Esophagus squamous epithelium (tissue), 4 donors: ENCODE measurements around the gene GNG12.

Source experiments
- POLR2A ChIP-seq, 4 donors: fragments of 450-650 bp; IDR thresholded peaks; one replicate each; pipeline ENCODE4 v1.6.1; 2017; ENCODE audit warnings: antibody characterized with exemption in 4 of 4, mild to moderate bottlenecking in 4 of 4, moderate library complexity in 3 of 4
- TF ChIP-seq, protein P1 (sequence below), 6 experiments: fragments of 450-650 bp in 4 of 6; fragments of 200-600 bp in 2 of 6; sonication (generic) in 2 of 6; IDR thresholded peaks; one replicate each; pipeline ENCODE4 v1.5.1; 2016 to 2019; ENCODE audit warnings: antibody characterized with exemption in 6 of 6, mild to moderate bottlenecking in 4 of 6, moderate library complexity in 4 of 6

DNA sequence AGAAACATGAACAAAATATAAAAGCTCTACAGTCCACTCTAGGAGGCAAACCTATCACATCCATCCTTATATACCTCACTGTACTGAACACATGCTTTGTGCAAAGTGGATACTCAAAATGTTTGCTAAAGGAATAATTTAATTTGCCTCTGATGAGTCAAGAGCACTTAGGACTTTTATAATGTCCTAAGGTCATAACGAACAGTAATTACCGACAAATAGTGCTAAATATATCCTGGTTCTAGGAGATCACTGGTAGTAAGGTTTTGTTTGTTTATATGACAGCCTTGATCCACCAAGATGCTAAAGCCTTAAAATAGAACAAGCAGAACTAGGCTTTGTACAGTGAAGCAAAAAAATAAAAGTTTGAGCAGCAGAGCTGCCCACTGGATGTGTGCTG is 77.6 kb downstream of the GNG12 start:
- TF ChIP-seq, protein P1, sequence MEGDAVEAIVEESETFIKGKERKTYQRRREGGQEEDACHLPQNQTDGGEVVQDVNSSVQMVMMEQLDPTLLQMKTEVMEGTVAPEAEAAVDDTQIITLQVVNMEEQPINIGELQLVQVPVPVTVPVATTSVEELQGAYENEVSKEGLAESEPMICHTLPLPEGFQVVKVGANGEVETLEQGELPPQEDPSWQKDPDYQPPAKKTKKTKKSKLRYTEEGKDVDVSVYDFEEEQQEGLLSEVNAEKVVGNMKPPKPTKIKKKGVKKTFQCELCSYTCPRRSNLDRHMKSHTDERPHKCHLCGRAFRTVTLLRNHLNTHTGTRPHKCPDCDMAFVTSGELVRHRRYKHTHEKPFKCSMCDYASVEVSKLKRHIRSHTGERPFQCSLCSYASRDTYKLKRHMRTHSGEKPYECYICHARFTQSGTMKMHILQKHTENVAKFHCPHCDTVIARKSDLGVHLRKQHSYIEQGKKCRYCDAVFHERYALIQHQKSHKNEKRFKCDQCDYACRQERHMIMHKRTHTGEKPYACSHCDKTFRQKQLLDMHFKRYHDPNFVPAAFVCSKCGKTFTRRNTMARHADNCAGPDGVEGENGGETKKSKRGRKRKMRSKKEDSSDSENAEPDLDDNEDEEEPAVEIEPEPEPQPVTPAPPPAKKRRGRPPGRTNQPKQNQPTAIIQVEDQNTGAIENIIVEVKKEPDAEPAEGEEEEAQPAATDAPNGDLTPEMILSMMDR (IDR thresholded peaks at IDR 0.05), result no peak
- TF ChIP-seq POLR2A (IDR thresholded peaks at IDR 0.05), result no peak
